ENCODE data around the gene B4GALT6.
A peak's percentile ranks its signal among the peaks of the same experiment; 100 is the strongest.

DNA sequence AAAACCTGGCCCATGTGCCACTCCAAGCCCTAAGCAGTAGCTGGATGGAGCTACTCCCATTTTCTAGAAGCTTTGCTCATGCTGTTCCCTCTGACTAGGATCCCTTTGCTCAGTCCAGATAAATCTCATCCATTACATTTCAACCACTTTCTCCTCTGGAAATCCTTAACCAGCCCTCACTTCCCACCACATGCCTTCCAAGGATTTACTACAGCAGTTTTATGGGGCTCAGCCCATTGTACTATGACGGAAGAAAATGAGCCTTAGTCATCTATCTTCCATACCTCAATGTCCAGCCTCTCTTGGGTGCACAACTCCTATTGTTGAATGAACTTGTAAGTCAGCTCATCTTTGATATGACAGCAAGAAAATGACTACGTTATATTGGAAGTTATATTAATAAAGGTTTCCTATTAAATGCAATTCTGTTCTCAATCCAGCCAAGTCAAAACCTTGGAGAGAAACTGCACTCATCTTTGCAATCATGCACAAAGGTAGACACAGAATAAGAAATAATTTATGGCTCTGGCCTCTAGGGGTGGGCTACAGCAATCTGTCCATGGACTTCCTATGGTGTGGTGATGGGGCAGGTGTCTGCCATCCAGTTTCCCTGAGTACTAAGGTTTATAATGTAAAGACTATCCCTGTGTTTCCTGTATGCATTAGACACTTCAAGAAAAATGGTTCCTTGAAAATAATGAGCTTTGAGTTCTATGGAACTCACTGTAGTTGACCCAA lies 3.4 kb downstream of the B4GALT6 start:
- TF ChIP-seq, protein P1, sequence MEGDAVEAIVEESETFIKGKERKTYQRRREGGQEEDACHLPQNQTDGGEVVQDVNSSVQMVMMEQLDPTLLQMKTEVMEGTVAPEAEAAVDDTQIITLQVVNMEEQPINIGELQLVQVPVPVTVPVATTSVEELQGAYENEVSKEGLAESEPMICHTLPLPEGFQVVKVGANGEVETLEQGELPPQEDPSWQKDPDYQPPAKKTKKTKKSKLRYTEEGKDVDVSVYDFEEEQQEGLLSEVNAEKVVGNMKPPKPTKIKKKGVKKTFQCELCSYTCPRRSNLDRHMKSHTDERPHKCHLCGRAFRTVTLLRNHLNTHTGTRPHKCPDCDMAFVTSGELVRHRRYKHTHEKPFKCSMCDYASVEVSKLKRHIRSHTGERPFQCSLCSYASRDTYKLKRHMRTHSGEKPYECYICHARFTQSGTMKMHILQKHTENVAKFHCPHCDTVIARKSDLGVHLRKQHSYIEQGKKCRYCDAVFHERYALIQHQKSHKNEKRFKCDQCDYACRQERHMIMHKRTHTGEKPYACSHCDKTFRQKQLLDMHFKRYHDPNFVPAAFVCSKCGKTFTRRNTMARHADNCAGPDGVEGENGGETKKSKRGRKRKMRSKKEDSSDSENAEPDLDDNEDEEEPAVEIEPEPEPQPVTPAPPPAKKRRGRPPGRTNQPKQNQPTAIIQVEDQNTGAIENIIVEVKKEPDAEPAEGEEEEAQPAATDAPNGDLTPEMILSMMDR (IDR thresholded peaks at IDR 0.05) = peak in 3 of 12 donors; percentile 8 to 41 (median 35)
- TF ChIP-seq POLR2A (IDR thresholded peaks at IDR 0.05) = no peak
